ENCODE data around the gene SYNPR. TPM values are rescaled to one million over a fixed set of nuclear protein-coding genes. Genes with fewer than 3 reads are reported as not detected.

The SYNPR gene
- total RNA-seq, 1 donor from 2014 or later = 3.7 TPM

GRCh38 chr3:63494646-63495045 lies 216.5 kb downstream of the SYNPR start:
- Mint-ChIP-seq H3K27me3 (ENCODE audit: low read depth) (peaks cover 29% of the 10 kb centered on the region), H3K4me3 (no peak overlapping the region), H3K36me3 (no peaks in the 10 kb centered on the region), H3K4me1 (peaks cover 9% of the 10 kb centered on the region), H3K27ac (no peak overlapping the region), H3K9me3 (peaks cover 5% of the 10 kb centered on the region)
- no peak for DNase-seq (ENCODE audit: low spot score in 2 of 2, unreplicated experiment in 2 of 2)
- TF ChIP-seq, protein P1, sequence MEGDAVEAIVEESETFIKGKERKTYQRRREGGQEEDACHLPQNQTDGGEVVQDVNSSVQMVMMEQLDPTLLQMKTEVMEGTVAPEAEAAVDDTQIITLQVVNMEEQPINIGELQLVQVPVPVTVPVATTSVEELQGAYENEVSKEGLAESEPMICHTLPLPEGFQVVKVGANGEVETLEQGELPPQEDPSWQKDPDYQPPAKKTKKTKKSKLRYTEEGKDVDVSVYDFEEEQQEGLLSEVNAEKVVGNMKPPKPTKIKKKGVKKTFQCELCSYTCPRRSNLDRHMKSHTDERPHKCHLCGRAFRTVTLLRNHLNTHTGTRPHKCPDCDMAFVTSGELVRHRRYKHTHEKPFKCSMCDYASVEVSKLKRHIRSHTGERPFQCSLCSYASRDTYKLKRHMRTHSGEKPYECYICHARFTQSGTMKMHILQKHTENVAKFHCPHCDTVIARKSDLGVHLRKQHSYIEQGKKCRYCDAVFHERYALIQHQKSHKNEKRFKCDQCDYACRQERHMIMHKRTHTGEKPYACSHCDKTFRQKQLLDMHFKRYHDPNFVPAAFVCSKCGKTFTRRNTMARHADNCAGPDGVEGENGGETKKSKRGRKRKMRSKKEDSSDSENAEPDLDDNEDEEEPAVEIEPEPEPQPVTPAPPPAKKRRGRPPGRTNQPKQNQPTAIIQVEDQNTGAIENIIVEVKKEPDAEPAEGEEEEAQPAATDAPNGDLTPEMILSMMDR (IDR thresholded peaks at IDR 0.05; ENCODE audit: unreplicated experiment) = no peak

- H3K27ac Mint-ChIP-seq = no peak overlapping the region
- H3K36me3 Mint-ChIP-seq = no peaks in the 10 kb centered on the region
- H3K27me3 Mint-ChIP-seq (ENCODE audit: low read depth) = peaks cover 22% of the 10 kb centered on the region
- H3K4me1 Mint-ChIP-seq = peaks cover 9% of the 10 kb centered on the region
- no peak overlapping the region for H3K4me3 Mint-ChIP-seq
- TF ChIP-seq, protein P1 (IDR thresholded peaks at IDR 0.05; ENCODE audit: unreplicated experiment) = no peak
- no peak for DNase-seq (ENCODE audit: low spot score in 2 of 2, unreplicated experiment in 2 of 2)
- peaks cover 5% of the 10 kb centered on the region for H3K9me3 Mint-ChIP-seq
Observed at GRCh38 chr3:63497641-63498040, 219.5 kb downstream of the SYNPR start.

GRCh38 chr3:63500196-63500595 lies 222.1 kb downstream of the SYNPR start:
- peaks cover 9% of the 10 kb centered on the region for H3K4me1 Mint-ChIP-seq
- H3K27me3 Mint-ChIP-seq (ENCODE audit: low read depth) = peaks cover 26% of the 10 kb centered on the region
- TF ChIP-seq, protein P1 (IDR thresholded peaks at IDR 0.05; ENCODE audit: unreplicated experiment) = no peak
- no peak overlapping the region for H3K27ac Mint-ChIP-seq
- H3K9me3 Mint-ChIP-seq = peaks cover 5% of the 10 kb centered on the region
- H3K36me3 Mint-ChIP-seq = no peaks in the 10 kb centered on the region
- no peak overlapping the region for H3K4me3 Mint-ChIP-seq
- DNase-seq (ENCODE audit: low spot score in 2 of 2, unreplicated experiment in 2 of 2) = no peak

GRCh38 chr3:63508305-63508704 lies 230.2 kb downstream of the SYNPR start:
- DNase-seq (ENCODE audit: low spot score in 2 of 2, unreplicated experiment in 2 of 2) = no peak
- Mint-ChIP-seq H3K27ac (no peak overlapping the region), H3K36me3 (no peaks in the 10 kb centered on the region), H3K27me3 (ENCODE audit: low read depth) (peaks cover 5% of the 10 kb centered on the region), H3K4me1 (no peaks in the 10 kb centered on the region), H3K9me3 (no peaks in the 10 kb centered on the region), H3K4me3 (no peak overlapping the region)
- TF ChIP-seq, protein P1 (IDR thresholded peaks at IDR 0.05; ENCODE audit: unreplicated experiment) = no peak

DNA sequence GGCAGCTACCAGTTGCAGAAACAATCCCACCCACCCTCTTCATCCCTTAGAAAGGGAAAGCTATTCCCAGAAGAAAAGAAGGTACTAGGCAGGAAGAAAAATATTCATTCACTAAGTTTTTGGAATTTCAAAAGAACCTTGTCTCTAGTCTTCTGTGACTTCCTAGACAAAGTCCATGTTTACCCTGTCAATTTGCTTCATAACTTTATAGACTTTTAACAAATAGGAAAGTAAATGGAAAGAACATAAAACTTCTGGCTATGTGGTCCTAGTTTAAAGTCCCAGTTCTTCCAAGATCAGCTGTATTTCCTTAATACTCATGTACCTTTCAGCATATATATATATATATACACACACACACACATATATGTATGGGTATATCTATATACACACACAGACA lies 230.7 kb downstream of the SYNPR start:
- Mint-ChIP-seq H3K9me3 (no peaks in the 10 kb centered on the region), H3K4me3 (no peak overlapping the region), H3K27me3 (ENCODE audit: low read depth) (peaks cover 8% of the 10 kb centered on the region), H3K27ac (no peak overlapping the region), H3K4me1 (no peaks in the 10 kb centered on the region), H3K36me3 (no peaks in the 10 kb centered on the region)
- TF ChIP-seq, protein P1 (IDR thresholded peaks at IDR 0.05; ENCODE audit: unreplicated experiment) = no peak
- no peak for DNase-seq (ENCODE audit: low spot score in 2 of 2, unreplicated experiment in 2 of 2)

DNA sequence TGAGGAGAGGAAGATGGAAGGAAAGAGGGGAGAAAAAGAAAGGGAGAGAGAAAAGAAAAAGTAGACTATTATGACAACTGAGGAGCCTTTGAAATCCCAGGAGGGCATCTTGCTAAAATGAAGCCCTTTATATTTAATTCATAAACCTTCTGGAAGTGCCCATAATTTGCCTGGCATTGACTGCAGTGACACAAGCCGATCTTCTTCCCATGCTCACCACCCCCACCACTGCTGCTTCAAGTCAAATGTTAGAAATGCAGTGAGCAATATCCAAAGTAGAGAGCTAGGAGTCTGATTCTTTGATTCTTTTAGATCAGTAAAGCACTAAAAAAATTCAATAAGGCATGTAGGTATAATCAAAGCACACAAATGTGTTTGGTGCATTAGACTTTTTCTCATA lies 235.7 kb downstream of the SYNPR start:
- TF ChIP-seq, protein P1 (IDR thresholded peaks at IDR 0.05; ENCODE audit: unreplicated experiment) = no peak
- no peak overlapping the region for H3K27ac Mint-ChIP-seq
- H3K36me3 Mint-ChIP-seq = no peaks in the 10 kb centered on the region
- no peak for DNase-seq (ENCODE audit: low spot score in 2 of 2, unreplicated experiment in 2 of 2)
- H3K4me3 Mint-ChIP-seq = no peak overlapping the region
- H3K4me1 Mint-ChIP-seq = no peaks in the 10 kb centered on the region
- no peaks in the 10 kb centered on the region for H3K9me3 Mint-ChIP-seq
- H3K27me3 Mint-ChIP-seq (ENCODE audit: low read depth) = peaks cover 32% of the 10 kb centered on the region
